Stimulated activated CD8-positive, alpha-beta memory T cell treated with anti-CD3 and anti-CD28 coated beads, Interleukin-7, amount 100 ng/mL, for 1 hour (primary cell): ENCODE data around the gene SUMF1.
"Not testable (repeated sequence)": the region's sequence is repeated elsewhere in the genome, so short reads cannot be mapped to it uniquely, and the experiment has no call there.

Source experiments
- DNase-seq, 2 donors: peaks; one replicate each; pipeline ENCODE4 v3.0.0-alpha.2; 2020; ENCODE audit warnings: low read depth in 2 of 2

SUMF1 gene

GRCh38 chr3:4338751-4339150 lies 128.3 kb downstream of the SUMF1 start:
- DNase-seq, result no peak

- no peak for DNase-seq
Measured at GRCh38 chr3:4336850-4337546, 130.1 kb downstream of the SUMF1 start.

DNA sequence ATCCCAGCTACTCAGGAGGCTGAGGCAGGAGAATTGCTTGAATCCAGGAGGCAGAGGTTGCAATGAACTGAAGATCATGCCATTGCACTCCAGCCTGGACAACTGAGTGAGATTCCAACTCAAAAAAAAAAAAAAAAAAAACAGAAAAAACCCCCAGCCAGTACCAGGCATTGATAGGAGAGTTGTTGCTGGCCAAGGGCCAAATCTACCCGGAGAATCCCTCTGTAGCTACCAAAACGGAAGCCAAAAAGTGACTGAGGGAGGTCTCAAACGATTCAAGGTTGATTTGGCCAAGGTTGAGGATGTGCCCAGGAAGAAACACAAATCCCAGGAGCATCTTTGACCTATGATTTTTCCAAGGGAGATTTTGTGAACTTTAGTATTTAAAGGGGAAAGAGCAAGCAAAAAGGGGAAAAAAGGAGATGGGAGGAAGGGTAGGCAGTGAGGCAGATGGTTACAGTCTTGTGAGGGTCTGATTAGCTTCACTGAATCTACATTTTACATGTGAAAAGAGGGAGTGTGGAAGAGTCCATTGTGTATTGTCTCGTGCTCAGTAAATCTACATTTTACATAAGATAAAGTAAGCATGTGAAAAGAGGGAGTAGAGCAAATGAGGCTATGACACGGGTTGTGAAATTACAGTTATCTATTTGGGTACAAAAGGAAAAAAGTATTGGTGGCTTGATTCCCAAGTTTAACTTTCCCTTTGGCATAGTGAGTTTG lies 131.1 kb downstream of the SUMF1 start:
- DNase-seq, result no peak

DNA sequence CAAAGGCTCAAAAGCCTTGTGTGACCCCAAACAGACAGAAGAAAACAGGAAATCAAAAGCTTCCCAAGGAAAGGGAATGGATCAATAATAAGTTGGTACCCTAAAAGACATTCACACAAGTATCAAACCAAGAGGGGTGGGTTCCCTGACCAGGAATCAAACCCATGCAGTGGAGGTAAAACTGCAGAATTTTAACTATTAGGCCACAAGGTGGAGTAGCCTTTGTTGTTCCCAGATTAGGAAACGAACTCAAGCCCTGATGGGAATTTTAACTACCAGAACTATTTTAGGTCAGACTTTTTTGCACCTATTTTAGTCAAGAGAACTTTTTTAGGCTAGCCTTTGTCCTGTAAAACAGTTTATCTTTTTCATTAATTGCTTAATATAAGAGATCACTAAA lies 132.5 kb downstream of the SUMF1 start:
- DNase-seq, result no peak

DNA sequence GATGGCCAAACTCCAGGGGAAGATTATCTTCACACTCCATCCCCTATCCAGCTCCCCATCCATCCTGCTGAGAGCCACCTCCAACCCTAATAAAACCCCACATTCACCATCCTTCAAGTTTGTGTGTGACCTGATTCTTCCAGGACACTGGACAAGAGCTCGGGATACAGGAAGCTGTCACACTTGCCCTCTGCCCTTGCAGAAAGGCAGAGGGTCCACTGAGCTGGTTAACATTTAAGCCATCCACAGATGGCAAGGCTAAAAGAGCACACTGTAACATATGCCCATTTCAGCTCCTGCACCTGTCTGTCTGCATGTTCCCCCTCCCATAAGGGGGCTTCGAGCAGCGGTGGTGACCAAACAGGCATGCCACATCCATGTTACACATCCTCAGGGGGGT lies 134.1 kb downstream of the SUMF1 start:
- no peak for DNase-seq

- DNase-seq, result no peak
Measured at GRCh38 chr3:4332574-4332973, 134.5 kb downstream of the SUMF1 start.

DNA sequence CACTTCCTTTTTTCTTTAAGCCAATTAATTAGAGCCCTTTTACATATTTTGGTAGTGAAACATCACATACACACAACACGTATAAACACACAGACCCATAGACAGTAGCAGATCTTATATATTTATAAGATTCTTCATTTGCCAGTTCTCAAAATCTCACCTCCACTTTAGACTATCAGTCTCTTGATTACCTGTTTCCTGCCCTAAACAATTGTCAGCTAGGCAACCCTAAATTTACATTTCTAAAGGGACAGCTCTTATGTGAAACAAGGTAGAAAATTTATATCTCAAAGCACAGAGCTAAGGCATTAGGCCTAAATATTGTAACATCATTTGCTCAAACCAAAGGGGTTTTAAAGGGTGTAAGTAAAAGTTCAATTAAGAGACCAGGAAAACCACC lies 135.0 kb downstream of the SUMF1 start:
- DNase-seq, result no peak

DNA sequence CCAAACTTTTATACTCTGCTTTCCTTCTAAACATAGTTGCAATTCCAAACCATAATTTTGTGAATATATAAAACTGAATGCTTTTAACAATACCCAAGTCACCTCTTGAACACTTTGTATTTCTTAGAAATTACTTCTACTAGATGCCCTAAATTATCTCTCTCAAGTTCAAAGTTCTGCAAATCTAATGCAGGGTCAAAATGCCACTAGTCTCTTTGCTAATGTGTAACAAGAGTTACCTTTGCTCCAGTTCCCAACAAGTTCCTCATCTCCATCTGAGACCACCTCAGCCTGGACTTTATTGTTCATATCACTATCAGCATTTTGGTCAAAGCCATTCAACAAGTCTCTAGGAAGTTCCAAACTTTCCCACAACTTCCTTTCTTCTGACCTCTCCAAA lies 137.3 kb downstream of the SUMF1 start:
- not testable (repeated sequence) for DNase-seq

GRCh38 chr3:4326868-4327267 lies 140.2 kb downstream of the SUMF1 start:
- DNase-seq, result no peak

- no peak for DNase-seq
Measured at GRCh38 chr3:4323246-4324027, 143.6 kb downstream of the SUMF1 start.

GRCh38 chr3:4322635-4323034 lies 144.4 kb downstream of the SUMF1 start:
- DNase-seq, result no peak

DNA sequence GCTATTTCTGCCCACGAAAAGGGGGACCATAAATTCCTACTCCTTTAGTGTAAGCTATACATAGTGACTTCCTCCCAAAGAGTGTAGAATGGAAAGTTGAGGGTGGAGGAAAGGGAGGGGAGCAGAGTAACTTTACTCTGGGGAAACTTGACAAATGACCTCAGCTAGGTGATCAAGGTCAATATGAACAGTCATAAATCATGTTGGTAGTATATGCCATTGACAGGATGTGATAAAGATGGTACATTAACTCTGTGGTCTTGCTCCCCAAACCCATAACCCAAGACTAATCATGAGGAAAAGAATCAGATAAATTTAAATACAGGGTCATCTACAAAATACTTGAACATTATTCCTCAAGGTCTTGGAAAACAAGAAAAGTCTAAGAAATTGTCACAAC lies 145.3 kb downstream of the SUMF1 start:
- DNase-seq, result no peak

DNA sequence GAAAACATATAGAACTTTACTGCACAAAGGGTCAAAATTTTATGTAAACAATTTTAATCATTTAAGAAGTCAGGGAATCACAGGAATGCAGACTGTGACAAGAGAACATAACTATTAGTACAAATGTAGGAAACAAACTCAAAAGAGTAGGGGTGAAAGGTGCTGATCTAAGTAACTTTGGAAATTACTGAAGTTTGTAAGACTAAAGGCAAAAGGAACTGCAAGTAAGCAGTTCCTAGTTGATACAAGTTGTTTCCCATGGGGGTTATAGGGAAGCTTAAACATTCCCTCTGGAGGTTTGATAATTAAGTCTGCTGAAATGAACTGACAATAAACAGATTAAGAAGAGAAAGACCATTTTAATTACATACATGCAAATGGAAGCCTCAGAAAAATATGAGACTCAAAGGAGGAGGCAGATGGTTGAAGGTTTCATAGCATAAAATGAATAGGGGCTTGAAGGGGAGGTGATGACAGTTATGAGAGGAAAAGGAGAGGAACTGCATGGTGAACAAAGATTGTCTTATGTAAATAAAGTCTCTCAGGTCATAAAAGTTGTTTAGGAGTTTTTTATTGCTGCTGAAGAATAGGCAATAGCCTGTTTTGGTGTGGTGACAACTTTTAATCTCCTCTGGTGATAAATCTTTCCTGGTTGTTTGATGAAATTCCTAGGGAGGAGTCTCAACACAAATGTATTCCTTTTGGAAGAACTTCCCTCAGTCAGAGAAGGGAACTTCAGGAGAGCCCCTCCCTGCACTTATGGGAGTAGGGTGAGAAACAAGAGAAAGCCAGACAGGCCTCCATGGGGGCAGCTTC lies 146.8 kb downstream of the SUMF1 start:
- DNase-seq, result no peak

DNA sequence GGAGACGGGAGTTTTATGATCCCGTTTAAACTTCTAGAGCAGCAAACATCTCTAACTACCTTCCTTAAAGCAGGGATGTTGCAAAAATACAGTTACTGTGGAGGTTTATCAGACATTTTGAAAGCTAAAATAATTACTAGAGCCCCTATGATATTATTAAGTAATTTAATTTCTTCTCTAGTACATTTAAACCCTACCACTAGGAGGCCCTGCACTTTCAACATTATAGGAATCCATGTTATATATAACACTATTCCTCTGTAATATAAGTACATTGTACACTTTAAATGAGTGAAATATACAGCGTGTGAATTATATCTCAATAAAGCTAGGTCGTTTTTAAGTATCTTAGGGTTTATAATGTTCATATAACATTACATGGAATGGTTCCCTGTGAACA lies 152.4 kb downstream of the SUMF1 start:
- DNase-seq, result no peak

DNA sequence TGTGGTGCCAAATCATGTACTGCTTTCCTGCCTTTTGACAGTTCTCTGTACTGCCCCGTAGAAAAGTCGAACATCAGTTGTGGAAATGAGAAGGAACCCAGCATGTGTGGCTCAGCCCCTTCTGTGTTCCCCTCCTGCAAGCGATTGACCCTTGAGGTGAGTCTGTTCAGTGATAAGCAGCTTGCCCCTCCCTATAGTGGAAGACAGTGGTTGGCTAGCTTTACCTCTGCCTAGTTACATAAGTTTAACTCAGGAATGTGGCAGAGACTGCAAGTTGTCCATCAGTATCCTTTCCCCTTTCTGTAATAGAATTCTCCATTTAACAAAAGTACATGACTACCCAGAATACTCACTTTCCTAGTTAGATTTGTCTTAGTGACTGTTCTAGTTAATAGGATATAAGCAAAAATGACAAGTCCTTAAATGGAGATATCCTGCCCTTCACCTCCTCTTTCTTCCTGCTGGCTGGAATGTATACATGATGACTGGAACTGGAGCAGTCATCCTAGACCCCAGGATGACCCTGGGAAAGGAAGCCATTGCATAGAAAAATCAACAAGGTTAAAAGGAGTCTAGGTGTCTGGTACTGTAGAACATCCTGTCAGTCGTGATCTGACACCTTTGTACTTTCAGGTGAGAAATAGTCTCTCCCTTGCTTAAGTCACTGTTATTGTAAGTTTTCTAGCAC lies 153.3 kb downstream of the SUMF1 start:
- DNase-seq, result no peak

DNA sequence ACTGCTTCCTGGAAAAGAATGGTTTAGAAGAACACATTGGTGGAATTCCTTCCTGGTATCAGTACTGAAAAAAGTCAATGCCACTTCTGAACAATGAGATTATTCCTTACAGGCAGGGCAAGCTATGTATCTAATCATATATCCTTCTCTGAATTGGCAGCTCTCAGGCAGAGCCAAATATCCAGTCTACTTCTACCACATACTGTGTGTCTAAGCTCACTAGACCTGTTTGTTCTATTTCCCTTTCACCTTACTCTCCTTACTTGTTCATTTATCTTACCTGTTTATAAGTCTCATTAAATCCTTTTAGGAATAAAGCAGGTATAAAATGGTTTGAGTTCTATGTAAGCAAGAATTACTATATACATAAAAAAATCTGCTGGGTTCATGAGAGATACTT lies 155.6 kb downstream of the SUMF1 start:
- DNase-seq, result no peak
